NCI-H2227 (cell line): Measurements from ENCODE around the gene TEX14.

Source experiments
- DNase-seq: peaks from one replicate; lab custom pipeline; 2025; ENCODE audit not compliant: unreplicated experiment; lab: John Stamatoyannopoulos, UW

Gene TEX14, protein sequence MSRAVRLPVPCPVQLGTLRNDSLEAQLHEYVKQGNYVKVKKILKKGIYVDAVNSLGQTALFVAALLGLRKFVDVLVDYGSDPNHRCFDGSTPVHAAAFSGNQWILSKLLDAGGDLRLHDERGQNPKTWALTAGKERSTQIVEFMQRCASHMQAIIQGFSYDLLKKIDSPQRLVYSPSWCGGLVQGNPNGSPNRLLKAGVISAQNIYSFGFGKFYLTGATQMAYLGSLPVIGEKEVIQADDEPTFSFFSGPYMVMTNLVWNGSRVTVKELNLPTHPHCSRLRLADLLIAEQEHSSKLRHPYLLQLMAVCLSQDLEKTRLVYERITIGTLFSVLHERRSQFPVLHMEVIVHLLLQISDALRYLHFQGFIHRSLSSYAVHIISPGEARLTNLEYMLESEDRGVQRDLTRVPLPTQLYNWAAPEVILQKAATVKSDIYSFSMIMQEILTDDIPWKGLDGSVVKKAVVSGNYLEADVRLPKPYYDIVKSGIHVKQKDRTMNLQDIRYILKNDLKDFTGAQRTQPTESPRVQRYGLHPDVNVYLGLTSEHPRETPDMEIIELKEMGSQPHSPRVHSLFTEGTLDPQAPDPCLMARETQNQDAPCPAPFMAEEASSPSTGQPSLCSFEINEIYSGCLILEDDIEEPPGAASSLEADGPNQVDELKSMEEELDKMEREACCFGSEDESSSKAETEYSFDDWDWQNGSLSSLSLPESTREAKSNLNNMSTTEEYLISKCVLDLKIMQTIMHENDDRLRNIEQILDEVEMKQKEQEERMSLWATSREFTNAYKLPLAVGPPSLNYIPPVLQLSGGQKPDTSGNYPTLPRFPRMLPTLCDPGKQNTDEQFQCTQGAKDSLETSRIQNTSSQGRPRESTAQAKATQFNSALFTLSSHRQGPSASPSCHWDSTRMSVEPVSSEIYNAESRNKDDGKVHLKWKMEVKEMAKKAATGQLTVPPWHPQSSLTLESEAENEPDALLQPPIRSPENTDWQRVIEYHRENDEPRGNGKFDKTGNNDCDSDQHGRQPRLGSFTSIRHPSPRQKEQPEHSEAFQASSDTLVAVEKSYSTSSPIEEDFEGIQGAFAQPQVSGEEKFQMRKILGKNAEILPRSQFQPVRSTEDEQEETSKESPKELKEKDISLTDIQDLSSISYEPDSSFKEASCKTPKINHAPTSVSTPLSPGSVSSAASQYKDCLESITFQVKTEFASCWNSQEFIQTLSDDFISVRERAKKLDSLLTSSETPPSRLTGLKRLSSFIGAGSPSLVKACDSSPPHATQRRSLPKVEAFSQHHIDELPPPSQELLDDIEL (N-terminal part only)

GRCh38 chr17:58691701-58692238, at the start of gene TEX14:
TEX14 (minus strand) TSS chr17:58692045; CDS start chr17:58652001, 40,044 bp downstream.
- DNase-seq = peak; percentile 94

DNA sequence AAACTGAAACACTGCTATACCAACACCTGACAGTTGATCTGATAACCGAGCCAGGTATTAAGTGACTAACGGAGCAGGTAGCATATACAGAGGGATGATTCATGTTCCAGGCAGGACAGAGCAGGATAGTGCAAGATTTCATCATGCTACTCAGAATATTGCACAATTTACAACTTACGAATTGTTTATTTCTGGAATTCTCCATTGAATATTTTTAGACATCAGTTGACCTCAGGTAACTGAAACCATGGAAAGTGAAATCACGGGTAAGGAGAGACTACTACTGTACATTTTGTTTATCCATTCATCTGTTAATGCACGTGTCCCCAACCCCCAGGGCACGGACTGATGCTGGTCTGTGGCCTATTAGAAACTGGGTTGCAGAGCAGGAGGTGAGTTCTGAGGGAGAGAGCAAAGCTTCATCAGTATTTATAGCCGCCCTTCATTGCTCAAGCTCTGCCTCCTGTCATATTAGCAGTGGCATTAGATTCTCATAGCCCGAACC, 49.3 kb upstream of the TEX14 start:
- DNase-seq = no peak

DNA sequence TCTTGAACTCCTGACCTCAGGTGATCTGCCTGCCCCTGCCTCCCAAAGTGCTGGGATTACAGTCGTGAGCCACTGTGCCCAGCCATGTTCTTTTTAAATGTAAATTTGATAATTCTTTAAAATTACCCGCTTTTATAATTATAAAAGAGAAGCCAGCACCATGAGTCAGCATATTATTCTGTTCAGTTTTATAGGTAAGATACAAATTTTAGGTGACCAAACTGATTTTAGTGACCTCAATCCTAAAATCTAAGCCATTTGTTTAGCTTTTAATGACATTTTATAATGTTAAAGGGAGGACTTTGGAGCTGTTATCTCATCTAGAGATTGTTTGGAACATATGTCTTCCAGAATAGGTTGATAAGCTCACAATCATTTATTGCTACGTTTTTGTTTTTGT, 43.0 kb upstream of the TEX14 start:
- DNase-seq = no peak

- DNase-seq = no peak
These were observed 42.2 kb upstream of the TEX14 start for GRCh38 chr17:58734040-58734439.

- DNase-seq = no peak
These were observed 39.1 kb upstream of the TEX14 start for GRCh38 chr17:58730937-58731336.

GRCh38 chr17:58728798-58729197, 37.0 kb upstream of the TEX14 start:
- no peak for DNase-seq

DNA sequence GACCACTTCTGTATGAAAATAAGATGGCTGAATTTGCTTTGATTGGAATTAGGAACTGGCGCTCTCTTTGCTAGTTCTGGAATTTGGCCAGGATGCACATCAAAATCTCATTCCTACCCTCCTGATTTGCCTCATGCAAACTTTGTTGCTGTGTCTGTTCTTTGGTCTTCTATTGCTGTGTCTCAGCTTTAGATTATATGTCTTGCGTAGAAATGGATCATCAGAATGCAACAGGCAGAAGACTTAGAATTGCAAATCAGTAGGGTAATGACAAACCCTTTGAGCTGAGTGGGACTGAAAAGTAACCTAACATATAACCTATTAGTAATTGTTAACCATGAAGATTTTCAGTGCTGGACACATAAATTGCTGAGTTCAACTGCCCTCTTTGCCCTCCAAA, 30.9 kb upstream of the TEX14 start:
- DNase-seq = no peak

GRCh38 chr17:58722274-58722673, 30.4 kb upstream of the TEX14 start:
- no peak for DNase-seq

- DNase-seq = peak; percentile 82
These were observed 19.2 kb upstream of the TEX14 start for GRCh38 chr17:58710948-58711552.

- no peak for DNase-seq
These were observed 14.7 kb upstream of the TEX14 start for GRCh38 chr17:58706351-58707140.

- DNase-seq = no peak
These were observed 12.1 kb upstream of the TEX14 start for GRCh38 chr17:58703916-58704286.

GRCh38 chr17:58703137-58703915, 11.5 kb upstream of the TEX14 start:
- DNase-seq = no peak

DNA sequence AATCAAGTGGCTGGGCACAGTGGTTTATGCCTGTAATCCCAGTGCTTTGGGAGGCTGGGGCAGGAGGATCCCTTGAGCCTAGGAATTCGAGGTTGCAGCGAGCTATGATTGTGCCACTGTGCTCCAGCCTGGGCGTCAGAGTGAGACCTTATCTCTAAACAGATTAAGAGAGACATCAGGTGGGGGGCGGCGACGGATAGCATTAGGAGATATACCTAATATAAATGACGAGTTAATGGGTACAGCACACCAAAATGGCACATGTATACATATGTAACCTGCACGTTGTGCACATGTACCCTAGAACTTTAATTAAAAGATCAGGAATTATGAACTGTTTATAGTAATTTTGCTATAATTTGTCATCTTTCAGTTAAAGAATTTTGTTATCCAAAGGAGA, 10.9 kb upstream of the TEX14 start:
- DNase-seq = no peak

- DNase-seq = no peak
These were observed 10.2 kb upstream of the TEX14 start for GRCh38 chr17:58702045-58702476.

DNA sequence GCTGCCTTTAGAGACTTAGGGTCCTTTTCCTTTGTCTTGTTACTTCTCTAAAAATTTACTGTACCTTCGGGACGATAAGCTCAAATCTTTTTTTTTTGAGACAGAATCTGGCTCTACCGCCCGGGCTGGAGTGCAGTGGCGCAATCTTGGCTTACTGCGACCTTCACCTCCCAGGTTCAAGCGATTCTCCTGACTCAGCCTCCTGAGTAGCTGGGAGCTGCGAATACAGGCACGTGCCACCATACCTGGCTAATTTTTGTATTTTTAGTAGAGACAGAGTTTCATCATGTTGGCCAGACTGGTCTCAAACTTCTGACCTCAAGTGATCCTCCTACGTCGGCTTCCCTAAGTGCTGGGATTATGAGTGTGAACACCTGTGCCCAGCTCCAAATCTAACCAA, 7.9 kb upstream of the TEX14 start:
- no peak for DNase-seq

GRCh38 chr17:58694826-58695225, 3.0 kb upstream of the TEX14 start:
- no peak for DNase-seq

DNA sequence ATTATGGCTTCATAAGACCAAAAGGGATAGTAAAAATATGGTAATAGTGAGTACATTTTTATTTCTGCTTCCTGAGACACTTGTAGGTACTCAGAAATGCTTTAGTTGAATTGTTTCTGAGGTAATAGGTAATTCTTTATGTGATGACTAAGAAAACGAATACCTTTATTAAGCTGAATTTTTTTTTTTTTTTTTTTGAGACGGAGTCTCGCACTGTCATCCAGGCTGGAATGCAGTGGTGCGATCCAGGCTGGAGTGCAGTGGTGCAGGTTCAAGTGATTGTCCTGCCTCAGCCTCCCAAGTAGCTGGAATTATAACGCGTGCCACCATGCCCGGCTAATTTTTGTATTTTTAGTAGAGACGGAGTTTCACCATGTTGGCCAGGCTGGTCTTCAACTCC, 2.5 kb upstream of the TEX14 start:
- no peak for DNase-seq

- no peak for DNase-seq
These were observed 1.9 kb upstream of the TEX14 start for GRCh38 chr17:58693751-58694150.

DNA sequence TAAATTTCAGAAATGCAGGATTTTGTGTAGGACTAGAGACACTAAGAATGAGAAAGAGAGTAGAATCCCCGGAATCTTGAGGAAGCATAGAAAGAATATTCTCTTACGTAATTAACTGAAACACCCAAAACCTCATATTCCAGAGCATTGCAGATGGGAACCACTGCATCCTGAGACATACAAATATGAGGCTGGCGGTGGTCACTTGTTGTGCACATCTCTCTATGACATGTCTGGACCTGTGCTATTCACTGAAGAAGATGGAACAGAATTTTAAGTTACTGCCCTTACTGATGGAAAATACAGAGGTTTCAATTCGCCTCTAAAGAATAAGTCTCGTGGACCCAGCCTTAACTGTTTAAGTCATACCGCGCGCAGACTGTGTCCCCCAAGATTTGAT, 1.4 kb upstream of the TEX14 start:
- DNase-seq = peak; percentile 30
